ENCODE measurements around the gene PI3. TPM values are rescaled to one million over a fixed set of nuclear protein-coding genes. Genes with fewer than 3 reads are reported as not detected.
"Not testable (repeated sequence)": the region's sequence is repeated elsewhere in the genome, so short reads cannot be mapped to it uniquely, and the experiment has no call there.

PI3 gene
- total RNA-seq, 4 donors from 2014 or later = not detected

DNA sequence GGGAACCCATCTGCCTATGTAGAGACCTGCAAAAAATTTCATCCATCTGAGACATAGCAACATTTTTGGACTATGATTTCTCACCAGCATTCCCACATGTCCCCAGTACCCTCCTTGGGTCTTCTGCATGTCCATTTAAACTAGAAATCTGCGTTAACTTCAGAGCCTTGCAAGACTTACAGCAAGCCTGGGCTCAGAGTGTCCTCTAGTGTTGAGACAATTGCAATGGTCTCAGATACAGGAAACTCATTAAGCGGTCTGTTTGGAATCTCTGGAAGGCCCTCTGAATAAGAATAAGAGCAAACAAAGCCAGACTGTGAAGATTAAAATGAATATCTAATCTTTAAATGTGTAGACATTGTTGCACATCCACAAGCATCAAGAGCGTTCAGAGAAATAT lies 20.5 kb upstream of the PI3 start:
- H3K27ac ChIP-seq = no peak overlapping the region
- TF ChIP-seq, protein P1, sequence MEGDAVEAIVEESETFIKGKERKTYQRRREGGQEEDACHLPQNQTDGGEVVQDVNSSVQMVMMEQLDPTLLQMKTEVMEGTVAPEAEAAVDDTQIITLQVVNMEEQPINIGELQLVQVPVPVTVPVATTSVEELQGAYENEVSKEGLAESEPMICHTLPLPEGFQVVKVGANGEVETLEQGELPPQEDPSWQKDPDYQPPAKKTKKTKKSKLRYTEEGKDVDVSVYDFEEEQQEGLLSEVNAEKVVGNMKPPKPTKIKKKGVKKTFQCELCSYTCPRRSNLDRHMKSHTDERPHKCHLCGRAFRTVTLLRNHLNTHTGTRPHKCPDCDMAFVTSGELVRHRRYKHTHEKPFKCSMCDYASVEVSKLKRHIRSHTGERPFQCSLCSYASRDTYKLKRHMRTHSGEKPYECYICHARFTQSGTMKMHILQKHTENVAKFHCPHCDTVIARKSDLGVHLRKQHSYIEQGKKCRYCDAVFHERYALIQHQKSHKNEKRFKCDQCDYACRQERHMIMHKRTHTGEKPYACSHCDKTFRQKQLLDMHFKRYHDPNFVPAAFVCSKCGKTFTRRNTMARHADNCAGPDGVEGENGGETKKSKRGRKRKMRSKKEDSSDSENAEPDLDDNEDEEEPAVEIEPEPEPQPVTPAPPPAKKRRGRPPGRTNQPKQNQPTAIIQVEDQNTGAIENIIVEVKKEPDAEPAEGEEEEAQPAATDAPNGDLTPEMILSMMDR (IDR thresholded peaks at IDR 0.05) = no peak
- no peak for TF ChIP-seq POLR2A (IDR thresholded peaks at IDR 0.05)
- intact Hi-C loops (cut with DNase I) = no loop called here
- H3K9me3 ChIP-seq = no peaks in the 10 kb centered on the region
- WGBS, 2 donors = 37 to 72% methylated on average over 3 of the region's 3 CpGs
- H3K4me3 ChIP-seq (replicated peaks in 1 of 3) = no peak overlapping the region
- DNase-seq = no peak
- peaks cover 0 to 6% of the 10 kb centered on the region in 2 donors for H3K4me1 ChIP-seq
- H3K27me3 ChIP-seq = no peaks in the 10 kb centered on the region
- no peaks in the 10 kb centered on the region for H3K36me3 ChIP-seq

DNA sequence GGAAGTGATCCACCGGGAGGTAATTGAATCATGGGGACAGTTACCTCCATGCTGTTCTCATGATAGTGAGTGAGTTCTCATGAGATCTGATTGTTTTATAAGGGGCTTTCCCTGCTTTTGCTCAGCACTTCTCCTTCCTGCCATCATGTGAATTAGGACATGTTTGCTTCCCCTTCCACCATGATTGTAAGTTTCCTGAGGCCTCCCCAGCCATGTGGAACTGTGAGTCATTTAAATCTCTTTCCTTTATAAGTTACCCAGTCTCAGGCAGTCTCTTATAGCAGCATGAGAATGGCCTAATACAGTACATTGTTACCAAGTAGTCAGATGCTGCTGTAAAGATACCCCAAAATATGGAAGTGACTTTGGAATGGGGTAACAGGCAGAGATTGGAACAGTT lies 19.9 kb upstream of the PI3 start:
- H3K36me3 ChIP-seq; H3K27ac ChIP-seq; H3K9me3 ChIP-seq; H3K4me1 ChIP-seq; H3K27me3 ChIP-seq; intact Hi-C loops (cut with DNase I); H3K4me3 ChIP-seq (replicated peaks in 1 of 3); DNase-seq: not testable (repeated sequence)
- 94% methylated on average over 1 of the region's 1 CpG for WGBS, 2 donors

DNA sequence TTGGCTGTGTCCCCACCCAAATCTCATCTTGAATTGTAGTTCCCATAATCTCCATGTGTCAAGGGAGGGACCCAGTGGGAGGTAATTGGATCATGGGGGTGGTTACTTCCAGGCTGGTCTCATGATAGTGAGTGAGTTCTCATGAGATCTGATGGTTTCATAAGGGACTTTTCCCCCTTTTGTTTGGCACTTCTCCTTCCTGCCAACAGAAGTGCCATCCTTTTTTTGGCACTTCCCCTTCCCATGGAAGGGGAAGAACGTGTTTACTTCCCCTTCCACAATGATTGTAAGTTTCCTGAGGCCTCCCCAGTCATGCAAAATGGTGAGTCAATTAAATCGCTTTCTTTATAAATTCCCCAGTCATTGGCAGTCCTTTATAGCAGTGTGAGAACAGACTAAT lies 18.0 kb upstream of the PI3 start:
- Histone ChIP-seq H3K4me3 (replicated peaks in 1 of 3) (no peak overlapping the region), H3K36me3 (no peaks in the 10 kb centered on the region), H3K4me1 (peaks cover 0 to 6% of the 10 kb centered on the region in 2 donors), H3K27me3 (no peaks in the 10 kb centered on the region), H3K27ac (no peak overlapping the region), H3K9me3 (no peaks in the 10 kb centered on the region)
- WGBS, 2 donors = 62 to 64% methylated on average over 2 of the region's 2 CpGs
- DNase-seq = no peak
- TF ChIP-seq POLR2A (IDR thresholded peaks at IDR 0.05) = no peak
- TF ChIP-seq, protein P1 (IDR thresholded peaks at IDR 0.05) = no peak
- intact Hi-C loops (cut with DNase I) = no loop called here

GRCh38 chr20:45157962-45158361 lies 16.7 kb upstream of the PI3 start:
- intact Hi-C loops (cut with DNase I) = no loop called here
- Histone ChIP-seq H3K4me1 (peaks cover 0 to 4% of the 10 kb centered on the region in 2 donors), H3K9me3 (no peaks in the 10 kb centered on the region), H3K36me3 (no peaks in the 10 kb centered on the region), H3K4me3 (replicated peaks in 1 of 3) (no peak overlapping the region), H3K27me3 (no peaks in the 10 kb centered on the region), H3K27ac (no peak overlapping the region)
- DNase-seq = no peak
- no peak for TF ChIP-seq POLR2A (IDR thresholded peaks at IDR 0.05)
- TF ChIP-seq, protein P1 (IDR thresholded peaks at IDR 0.05) = no peak
- WGBS, 2 donors = 31 to 38% methylated on average over 1 of the region's 1 CpG

- no peak for DNase-seq
- intact Hi-C loops (cut with DNase I) = no loop called here
- Histone ChIP-seq H3K27me3 (no peaks in the 10 kb centered on the region), H3K9me3 (no peaks in the 10 kb centered on the region), H3K36me3 (no peaks in the 10 kb centered on the region), H3K4me3 (replicated peaks in 1 of 3) (no peak overlapping the region), H3K27ac (no peak overlapping the region), H3K4me1 (no peaks in the 10 kb centered on the region)
- TF ChIP-seq, protein P1 (IDR thresholded peaks at IDR 0.05) = no peak
- TF ChIP-seq POLR2A (IDR thresholded peaks at IDR 0.05) = no peak
- 46 to 64% methylated on average over 1 of the region's 1 CpG for WGBS, 2 donors
Measured at GRCh38 chr20:45163083-45163803, 11.5 kb upstream of the PI3 start.
